ENCODE data around the gene EGLN2. TPM values are rescaled to one million over a fixed set of nuclear protein-coding genes. Genes with fewer than 3 reads are reported as not detected.

The EGLN2 gene
- total and polyA plus RNA-seq, 9 of the 15 experiments (the other 6 are each of a cell fraction or from before 2014, with no cell fraction given) = 9.6 to 114 (median 71.0) TPM

DNA sequence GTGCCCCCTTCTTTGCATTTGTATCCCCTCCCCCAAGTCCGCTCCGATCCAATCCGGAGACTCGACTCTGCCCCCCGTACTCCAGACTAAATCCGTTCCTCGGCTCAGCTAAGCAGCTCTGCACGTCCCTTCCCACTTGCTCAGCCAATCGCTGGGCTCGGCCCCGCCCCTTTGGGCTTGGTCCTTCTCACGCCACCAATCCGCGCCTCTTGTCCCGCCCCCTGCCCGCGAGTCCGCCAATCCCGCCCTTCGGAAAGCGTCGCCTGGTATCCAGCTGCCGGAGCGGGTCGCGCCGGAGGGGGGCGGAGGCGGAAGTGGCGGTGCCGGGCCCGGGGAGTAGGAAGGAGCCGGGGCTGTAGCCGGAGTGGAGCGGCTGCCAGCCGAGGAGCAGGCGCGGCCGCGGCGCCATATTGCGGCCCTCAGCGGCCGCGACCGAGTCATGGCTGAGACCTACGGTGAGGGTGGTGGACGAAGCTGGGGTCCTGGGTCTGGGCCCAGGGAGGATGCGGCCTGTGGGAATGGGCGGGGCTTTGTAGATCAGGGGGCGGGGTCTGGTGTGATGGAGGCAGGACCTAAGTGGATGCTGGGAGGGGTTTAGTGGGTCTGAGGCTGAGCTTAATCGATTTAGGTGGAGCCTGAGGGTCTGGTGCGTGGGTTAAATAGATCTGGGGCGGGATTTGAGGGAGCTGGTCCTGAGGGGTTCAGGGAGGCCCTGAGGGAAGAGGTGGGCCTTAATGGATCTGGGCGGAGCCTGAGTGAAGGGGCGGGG is 20.9 kb upstream of the EGLN2 start, which contains the start of gene RAB4B (continued):
- TF ChIP-seq, protein P1, sequence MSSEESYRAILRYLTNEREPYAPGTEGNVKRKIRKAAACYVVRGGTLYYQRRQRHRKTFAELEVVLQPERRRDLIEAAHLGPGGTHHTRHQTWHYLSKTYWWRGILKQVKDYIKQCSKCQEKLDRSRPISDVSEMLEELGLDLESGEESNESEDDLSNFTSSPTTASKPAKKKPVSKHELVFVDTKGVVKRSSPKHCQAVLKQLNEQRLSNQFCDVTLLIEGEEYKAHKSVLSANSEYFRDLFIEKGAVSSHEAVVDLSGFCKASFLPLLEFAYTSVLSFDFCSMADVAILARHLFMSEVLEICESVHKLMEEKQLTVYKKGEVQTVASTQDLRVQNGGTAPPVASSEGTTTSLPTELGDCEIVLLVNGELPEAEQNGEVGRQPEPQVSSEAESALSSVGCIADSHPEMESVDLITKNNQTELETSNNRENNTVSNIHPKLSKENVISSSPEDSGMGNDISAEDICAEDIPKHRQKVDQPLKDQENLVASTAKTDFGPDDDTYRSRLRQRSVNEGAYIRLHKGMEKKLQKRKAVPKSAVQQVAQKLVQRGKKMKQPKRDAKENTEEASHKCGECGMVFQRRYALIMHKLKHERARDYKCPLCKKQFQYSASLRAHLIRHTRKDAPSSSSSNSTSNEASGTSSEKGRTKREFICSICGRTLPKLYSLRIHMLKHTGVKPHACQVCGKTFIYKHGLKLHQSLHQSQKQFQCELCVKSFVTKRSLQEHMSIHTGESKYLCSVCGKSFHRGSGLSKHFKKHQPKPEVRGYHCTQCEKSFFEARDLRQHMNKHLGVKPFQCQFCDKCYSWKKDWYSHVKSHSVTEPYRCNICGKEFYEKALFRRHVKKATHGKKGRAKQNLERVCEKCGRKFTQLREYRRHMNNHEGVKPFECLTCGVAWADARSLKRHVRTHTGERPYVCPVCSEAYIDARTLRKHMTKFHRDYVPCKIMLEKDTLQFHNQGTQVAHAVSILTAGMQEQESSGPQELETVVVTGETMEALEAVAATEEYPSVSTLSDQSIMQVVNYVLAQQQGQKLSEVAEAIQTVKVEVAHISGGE (CRISPR knock-in tag; IDR thresholded peaks at IDR 0.05) = peak in 1 of 3 experiments; percentile 53; a peak in 1 of 6 replicates
- 0 out of 2 replicates have a peak, but pooled peaks have one; percentile 57 for TF ChIP-seq CBFB (CRISPR knock-in tag; IDR thresholded peaks at IDR 0.05)
- TF ChIP-seq ZNF76 (CRISPR knock-in tag; IDR thresholded peaks at IDR 0.05; ENCODE audit: borderline replicate concordance) = no peak
- no peak for TF ChIP-seq FOXJ3 (CRISPR knock-in tag; IDR thresholded peaks at IDR 0.05)
- no peak for TF ChIP-seq SMC3 (conservative IDR thresholded peaks at IDR 0.05; ENCODE audit: insufficient read depth, low read depth, low read length)
- TF ChIP-seq ZNF124 (CRISPR knock-in tag; IDR thresholded peaks at IDR 0.05) = no peak
- TF ChIP-seq SNIP1 (IDR thresholded peaks at IDR 0.05; ENCODE audit: low read depth) = no peak
- 0 out of 2 replicates have a peak, but pooled peaks have one; percentile 17 for TF ChIP-seq LCOR (CRISPR knock-in tag; IDR thresholded peaks at IDR 0.05)
- TF ChIP-seq SRSF7 (optimal IDR thresholded peaks at IDR 0.05; ENCODE audit: low read depth, low read length) = no peak
- TF ChIP-seq ZBTB17 (CRISPR knock-in tag; IDR thresholded peaks at IDR 0.05) = peak; percentile 58
- no peak for TF ChIP-seq NONO (IDR thresholded peaks at IDR 0.05; ENCODE audit: low read depth in 2 of 2, low read length in 1 of 2)
- TF ChIP-seq CAMTA2 (CRISPR knock-in tag; conservative IDR thresholded peaks at IDR 0.05) = no peak
- no peak for TF ChIP-seq BRD9 (IDR thresholded peaks at IDR 0.05; ENCODE audit: low read depth, partially characterized antibody)
- TF ChIP-seq RBM14 (IDR thresholded peaks at IDR 0.05; ENCODE audit: borderline replicate concordance, insufficient read depth, low read depth, low read length) = no peak
- TF ChIP-seq ATF1 (CRISPR knock-in tag; IDR thresholded peaks at IDR 0.05) = 0 out of 2 replicates have a peak, but pooled peaks have one; percentile 43
- peak; percentile 73; the same call in 1 of the 2 replicates for TF ChIP-seq ATF1 (tag; IDR thresholded peaks at IDR 0.05)
- no peak for TF ChIP-seq ZNF583 (CRISPR knock-in tag; IDR thresholded peaks at IDR 0.05)
- TF ChIP-seq, protein P2, sequence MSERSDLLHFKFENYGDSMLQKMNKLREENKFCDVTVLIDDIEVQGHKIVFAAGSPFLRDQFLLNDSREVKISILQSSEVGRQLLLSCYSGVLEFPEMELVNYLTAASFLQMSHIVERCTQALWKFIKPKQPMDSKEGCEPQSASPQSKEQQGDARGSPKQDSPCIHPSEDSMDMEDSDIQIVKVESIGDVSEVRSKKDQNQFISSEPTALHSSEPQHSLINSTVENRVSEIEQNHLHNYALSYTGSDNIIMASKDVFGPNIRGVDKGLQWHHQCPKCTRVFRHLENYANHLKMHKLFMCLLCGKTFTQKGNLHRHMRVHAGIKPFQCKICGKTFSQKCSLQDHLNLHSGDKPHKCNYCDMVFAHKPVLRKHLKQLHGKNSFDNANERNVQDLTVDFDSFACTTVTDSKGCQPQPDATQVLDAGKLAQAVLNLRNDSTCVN (CRISPR knock-in tag; IDR thresholded peaks at IDR 0.05) = 0 out of 2 replicates have a peak, but pooled peaks have one; percentile 29
- no peak for TF ChIP-seq JUNB (CRISPR knock-in tag; conservative IDR thresholded peaks at IDR 0.05)
- TF ChIP-seq ZC3H4 (CRISPR knock-in tag; IDR thresholded peaks at IDR 0.05; ENCODE audit: borderline replicate concordance) = no peak
- TF ChIP-seq RHOXF2B (CRISPR knock-in tag; conservative IDR thresholded peaks at IDR 0.05) = no peak
- no peak for TF ChIP-seq KDM4B (IDR thresholded peaks at IDR 0.05; ENCODE audit: borderline replicate concordance in 2 of 2, low read depth in 1 of 2)
- TF ChIP-seq YY1 (IDR thresholded peaks at IDR 0.05; ENCODE audit: borderline replicate concordance in 1 of 3, control insufficient read depth in 1 of 3, extremely low read depth in 1 of 3, insufficient read depth in 3 of 3, insufficient read length in 1 of 3, insufficient replicate concordance in 2 of 3, low read depth in 1 of 3, low read length in 2 of 3) = peak; percentile 35 to 89 (median 84)
- TF ChIP-seq SUPT5H (IDR thresholded peaks at IDR 0.05) = peak; percentile 72; the same call in 1 of the 2 replicates

Data from K562 (cell line).